Mucosa of gallbladder (tissue), 1 donor: Measurements from ENCODE around the gene OR2S2. TPM values are rescaled to one million over a fixed set of nuclear protein-coding genes. Genes with fewer than 3 reads are reported as not detected.

Experiments used
- DNase-seq: peaks from one replicate; pipeline ENCODE4 v3.0.0-alpha.2; 2020; ENCODE audit warnings: low spot score
- total RNA-seq: library from RNA; stranded (reverse); gene quantifications from one replicate; pipeline ENCODE4 v1.2.1, GENCODE V29; 2021
- donor health status: DM: no; HTN: no; CAD: no.

Gene OR2S2
- total RNA-seq, 1 donor from 2014 or later, result not detected

- DNase-seq, result no peak
Observed at GRCh38 chr9:35909274-35909673, 48.7 kb downstream of the OR2S2 start, which contains the start of gene SPAAR. SPAAR (plus strand) TSS chr9:35909490; CDS start chr9:35910464, 974 bp downstream.

DNA sequence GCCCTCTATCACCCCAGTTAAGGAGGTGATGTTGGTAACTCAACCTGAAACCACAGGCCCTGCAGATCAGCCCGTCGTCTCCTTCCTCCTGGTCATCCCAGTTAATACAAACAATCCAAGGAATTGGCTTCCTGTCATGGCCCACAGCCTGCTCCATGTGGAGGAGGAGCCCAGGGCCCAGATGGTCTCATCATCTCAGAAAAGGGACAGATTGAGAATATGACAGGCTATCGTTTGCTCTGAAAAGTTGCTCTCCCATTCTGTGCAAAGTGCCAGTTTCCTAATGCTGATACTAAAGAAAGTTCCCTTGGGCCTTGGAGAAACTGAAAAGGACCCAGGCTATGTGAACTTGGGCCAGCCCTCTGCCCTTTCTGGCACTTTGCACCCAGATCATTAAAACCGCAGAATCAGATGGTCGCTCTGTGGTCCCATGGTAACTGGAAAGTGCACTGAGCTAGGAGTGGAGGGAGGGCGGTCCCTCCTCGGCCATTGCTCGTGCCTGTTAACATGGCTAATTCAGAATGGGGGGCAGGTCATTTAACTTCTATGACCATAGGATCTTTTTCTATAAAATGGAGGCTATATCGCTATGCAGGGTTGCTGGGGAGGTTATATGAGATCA is 49.3 kb downstream of the OR2S2 start:
- no peak for DNase-seq

DNA sequence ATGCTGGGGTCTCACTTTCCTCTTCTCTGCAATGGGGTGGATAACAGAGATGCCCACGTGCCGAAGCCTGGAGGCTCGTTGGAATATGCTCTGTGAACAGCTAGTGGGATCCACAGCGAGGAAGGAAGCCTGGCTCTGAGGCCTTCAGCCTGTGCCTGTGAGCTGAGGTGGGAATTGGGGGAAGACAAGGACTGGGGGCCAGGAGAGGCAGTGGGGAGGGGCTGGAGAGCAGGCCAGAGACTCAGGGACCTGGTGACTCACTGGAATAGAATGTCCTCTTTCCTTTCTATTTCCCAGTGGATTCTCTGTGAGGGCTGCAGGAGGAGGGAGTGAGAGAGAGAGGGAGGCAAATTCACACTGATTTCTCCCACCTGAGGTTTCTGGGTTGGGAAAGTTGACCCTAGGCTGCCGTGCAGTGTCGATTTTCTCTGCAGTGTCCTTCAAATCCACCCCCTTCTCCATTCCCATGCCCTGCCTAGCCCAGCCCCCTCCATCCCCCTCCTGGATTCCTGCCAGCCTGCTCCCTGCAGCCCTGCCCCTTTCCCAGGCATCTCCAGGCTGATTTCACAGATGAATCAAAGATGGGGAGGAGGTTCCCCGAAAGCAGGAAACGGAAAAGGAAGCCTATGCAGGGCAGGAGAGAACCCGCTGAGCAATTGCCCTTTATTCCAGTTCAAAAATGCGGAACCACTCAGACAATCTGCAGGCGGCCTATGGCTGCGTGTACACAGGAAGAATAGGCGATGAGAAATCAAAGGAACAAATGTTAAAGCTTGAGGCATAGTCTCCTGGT is 50.0 kb downstream of the OR2S2 start:
- peak; percentile 54 for DNase-seq

Other genes starting within 250 kb of the OR2S2 start
- 482 TPM for gene TLN1, start 226.0 kb downstream of the OR2S2 start, total RNA-seq
- gene CREB3, start 225.5 kb downstream of the OR2S2 start, total RNA-seq, result 48.1 TPM
- 161 TPM for gene GBA2, start 208.9 kb downstream of the OR2S2 start, total RNA-seq
- gene RGP1, start 208.9 kb downstream of the OR2S2 start, total RNA-seq, result 36.6 TPM
- gene MSMP, start 203.9 kb downstream of the OR2S2 start, total RNA-seq, result 1.1 TPM
- 22.0 TPM for gene NPR2, start 166.6 kb downstream of the OR2S2 start, total RNA-seq
- 4.6 TPM for gene SPAG8, start 145.9 kb downstream of the OR2S2 start, total RNA-seq
- gene HINT2, start 143.1 kb downstream of the OR2S2 start, total RNA-seq, result 30.7 TPM
- not detected for gene FAM221B, start 129.4 kb downstream of the OR2S2 start, total RNA-seq
- 36.2 TPM for gene TMEM8B, start 128.9 kb downstream of the OR2S2 start, total RNA-seq
- gene OR13J1, start 87.8 kb downstream of the OR2S2 start, total RNA-seq, result not detected
- gene HRCT1, start 52.0 kb downstream of the OR2S2 start, total RNA-seq, result 2.0 TPM
- 0.83 TPM for gene SPAAR, start 48.7 kb downstream of the OR2S2 start, total RNA-seq
- gene RECK, start 78.8 kb upstream of the OR2S2 start, total RNA-seq, result 11.3 TPM
- gene GLIPR2, start 178.6 kb upstream of the OR2S2 start, total RNA-seq, result 17.0 TPM
- 0.12 TPM for gene CCIN, start 211.2 kb upstream of the OR2S2 start, total RNA-seq
- gene CLTA, start 232.8 kb upstream of the OR2S2 start, total RNA-seq, result 185 TPM